ENCODE results near the gene USP32.
"Not testable (repeated sequence)": the region's sequence is repeated elsewhere in the genome, so short reads cannot be mapped to it uniquely, and the experiment has no call there.

Gene USP32

DNA sequence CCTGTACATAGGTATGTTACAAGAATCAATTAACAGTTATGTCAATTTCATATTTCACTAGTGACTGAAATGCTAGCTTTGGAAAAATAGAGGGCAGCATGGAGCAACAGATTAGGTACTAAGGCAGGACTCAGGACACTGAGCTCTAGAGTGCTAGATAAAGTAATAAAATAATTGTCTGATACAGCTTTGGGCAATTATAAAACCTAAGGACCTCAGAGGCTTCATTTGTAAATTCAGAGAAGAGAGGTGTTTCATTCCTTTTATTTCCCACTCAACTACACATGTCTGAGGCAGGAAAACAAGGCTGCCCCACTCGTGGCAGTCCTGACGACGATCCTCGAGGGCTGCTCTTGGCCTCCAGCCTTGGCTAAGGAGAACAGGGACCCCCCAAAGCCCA lies 160.7 kb downstream of the USP32 start:
- no peak for DNase-seq (ENCODE audit: low read depth)

- no peak for DNase-seq (ENCODE audit: low read depth)
These were observed 161.6 kb downstream of the USP32 start for GRCh38 chr17:60230358-60230757.

DNA sequence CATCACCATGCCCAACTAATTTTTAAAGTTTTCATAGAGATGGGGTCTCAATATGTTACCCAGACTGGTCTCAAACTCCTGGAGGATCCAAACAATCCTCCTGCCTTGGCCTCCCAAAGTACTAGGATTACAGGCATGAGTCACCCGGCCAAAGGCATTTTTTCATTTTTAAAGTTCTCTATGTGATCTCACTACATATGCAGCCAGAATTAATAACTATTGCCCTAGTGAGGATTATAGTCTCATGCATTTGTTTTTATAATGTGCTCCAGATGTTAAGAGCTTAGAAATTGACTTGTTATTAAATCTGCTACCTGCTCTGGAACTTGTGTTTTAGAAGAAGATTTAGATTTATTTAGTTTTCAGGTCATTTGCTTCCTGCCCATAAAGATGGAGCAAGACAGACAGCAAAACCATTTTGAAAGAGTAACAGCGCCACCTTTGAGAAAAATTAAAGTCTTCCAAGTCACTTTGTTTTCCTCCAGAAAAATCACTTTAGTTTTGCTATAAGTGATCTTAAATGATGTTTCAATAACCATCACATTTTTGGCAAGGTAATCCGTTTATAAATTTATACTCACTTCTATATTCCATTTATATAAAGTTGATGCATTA lies 162.6 kb downstream of the USP32 start:
- no peak for DNase-seq (ENCODE audit: low read depth)

- DNase-seq (ENCODE audit: low read depth) = not testable (repeated sequence)
These were observed 164.7 kb downstream of the USP32 start for GRCh38 chr17:60227276-60227675.

DNA sequence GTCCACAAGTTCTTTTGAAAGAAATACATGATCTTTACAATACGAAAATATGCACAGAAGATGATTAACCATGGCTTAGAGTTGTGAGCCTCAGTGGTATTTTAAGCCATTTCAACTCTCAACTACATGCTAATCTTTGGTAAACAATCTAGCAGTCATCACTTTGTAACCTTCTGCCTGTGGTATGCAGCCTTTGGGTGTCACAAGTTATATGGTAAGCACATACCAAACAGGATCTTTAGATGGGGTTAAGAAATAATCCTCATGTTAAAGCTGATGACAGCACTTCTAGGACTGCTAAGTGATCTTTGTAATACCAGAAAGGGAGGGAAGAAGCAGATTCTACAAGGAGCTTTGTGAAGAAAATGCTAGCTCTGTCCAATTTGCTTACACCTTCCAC lies 167.9 kb downstream of the USP32 start:
- DNase-seq (ENCODE audit: low read depth) = no peak

GRCh38 chr17:60223456-60223855 lies 168.5 kb downstream of the USP32 start:
- no peak for DNase-seq (ENCODE audit: low read depth)

GRCh38 chr17:60218774-60219173 lies 173.2 kb downstream of the USP32 start:
- DNase-seq (ENCODE audit: low read depth) = not testable (repeated sequence)

GRCh38 chr17:60215895-60216294 lies 176.0 kb downstream of the USP32 start:
- not testable (repeated sequence) for DNase-seq (ENCODE audit: low read depth)

- DNase-seq (ENCODE audit: low read depth) = not testable (repeated sequence)
These were observed 180.7 kb downstream of the USP32 start for GRCh38 chr17:60211282-60211681.

DNA sequence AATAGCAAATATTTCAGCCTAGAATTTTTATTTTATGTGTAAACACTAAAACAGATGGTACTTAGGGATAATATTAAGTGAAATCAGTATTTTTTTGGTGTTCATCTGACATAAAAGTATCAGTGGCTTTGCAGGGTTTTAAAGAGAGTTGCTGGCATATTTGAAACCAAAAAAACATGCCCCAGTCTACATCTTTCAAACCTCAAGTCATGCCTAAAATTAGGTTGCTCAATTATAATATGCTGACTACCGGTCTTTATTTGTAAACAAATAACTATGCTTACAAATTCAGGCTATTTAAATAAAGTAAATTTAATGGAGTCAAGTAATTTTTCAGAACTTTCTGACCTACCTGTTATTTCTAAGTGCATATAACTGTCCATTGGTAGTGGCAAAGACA lies 183.6 kb downstream of the USP32 start:
- not testable (repeated sequence) for DNase-seq (ENCODE audit: low read depth)

GRCh38 chr17:60205782-60206181 lies 186.2 kb downstream of the USP32 start:
- DNase-seq (ENCODE audit: low read depth) = not testable (repeated sequence)

DNA sequence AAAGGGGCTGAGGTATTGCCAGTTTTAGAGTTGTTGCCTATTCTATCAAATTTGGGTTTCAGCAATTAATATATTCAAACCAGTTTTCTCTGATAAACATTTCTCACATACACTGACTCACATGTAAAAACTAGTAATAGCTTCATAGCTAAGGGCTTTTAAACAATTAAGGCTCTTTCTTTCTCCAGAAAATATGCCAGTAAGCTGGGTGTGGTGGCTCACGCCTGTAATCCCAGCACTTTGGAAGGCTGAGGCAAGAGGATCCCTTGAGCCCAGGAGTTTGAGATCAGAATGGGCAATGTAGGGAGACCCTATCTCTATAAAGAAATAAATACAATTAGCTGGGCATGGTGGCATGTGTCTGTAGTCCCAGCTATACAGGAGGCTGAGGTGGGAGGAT lies 193.3 kb downstream of the USP32 start:
- DNase-seq (ENCODE audit: low read depth) = not testable (repeated sequence)

- DNase-seq (ENCODE audit: low read depth) = not testable (repeated sequence)
These were observed 197.8 kb downstream of the USP32 start for GRCh38 chr17:60194141-60194540.

- no peak for DNase-seq (ENCODE audit: low read depth)
These were observed 198.5 kb downstream of the USP32 start for GRCh38 chr17:60193482-60193881.

DNA sequence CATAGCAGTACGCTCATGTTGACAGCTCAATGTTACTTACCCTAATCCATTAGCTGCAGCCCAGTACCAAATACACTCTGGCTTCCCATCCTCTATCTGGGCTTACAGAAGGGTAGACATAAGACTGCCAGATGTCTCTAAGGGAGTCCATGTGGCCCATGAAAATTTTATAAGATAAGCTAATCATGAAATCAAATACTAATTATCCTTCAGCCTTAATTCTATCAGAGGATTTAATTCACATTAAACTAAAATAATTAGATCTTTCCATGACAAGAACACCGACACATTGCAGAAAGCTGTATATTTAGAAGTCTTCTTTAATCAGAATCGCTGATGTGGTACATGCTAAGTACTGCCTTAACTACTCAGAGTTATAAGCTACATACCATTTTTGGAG lies 198.9 kb downstream of the USP32 start:
- DNase-seq (ENCODE audit: low read depth) = not testable (repeated sequence)

- not testable (repeated sequence) for DNase-seq (ENCODE audit: low read depth)
These were observed 201.9 kb downstream of the USP32 start for GRCh38 chr17:60190032-60190431.

DNA sequence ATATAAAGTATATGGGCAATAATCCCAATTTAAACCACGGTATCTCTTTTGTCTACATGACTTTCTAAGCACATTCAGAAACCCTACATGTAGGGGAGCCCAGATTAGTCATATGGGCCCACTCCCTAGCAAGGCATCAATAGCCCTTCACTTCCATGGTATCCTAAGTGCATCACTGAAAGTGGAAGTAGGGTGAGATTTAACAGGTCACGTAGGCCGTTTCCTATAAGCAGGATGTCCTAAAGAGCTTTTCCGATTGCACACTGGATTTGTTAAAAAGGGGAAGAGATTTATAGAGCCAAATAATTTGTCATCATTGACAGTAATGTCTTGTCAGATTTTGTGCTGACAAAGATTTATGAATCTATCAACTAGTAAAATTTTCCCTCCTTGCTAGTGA lies 203.2 kb downstream of the USP32 start:
- no peak for DNase-seq (ENCODE audit: low read depth)

DNA sequence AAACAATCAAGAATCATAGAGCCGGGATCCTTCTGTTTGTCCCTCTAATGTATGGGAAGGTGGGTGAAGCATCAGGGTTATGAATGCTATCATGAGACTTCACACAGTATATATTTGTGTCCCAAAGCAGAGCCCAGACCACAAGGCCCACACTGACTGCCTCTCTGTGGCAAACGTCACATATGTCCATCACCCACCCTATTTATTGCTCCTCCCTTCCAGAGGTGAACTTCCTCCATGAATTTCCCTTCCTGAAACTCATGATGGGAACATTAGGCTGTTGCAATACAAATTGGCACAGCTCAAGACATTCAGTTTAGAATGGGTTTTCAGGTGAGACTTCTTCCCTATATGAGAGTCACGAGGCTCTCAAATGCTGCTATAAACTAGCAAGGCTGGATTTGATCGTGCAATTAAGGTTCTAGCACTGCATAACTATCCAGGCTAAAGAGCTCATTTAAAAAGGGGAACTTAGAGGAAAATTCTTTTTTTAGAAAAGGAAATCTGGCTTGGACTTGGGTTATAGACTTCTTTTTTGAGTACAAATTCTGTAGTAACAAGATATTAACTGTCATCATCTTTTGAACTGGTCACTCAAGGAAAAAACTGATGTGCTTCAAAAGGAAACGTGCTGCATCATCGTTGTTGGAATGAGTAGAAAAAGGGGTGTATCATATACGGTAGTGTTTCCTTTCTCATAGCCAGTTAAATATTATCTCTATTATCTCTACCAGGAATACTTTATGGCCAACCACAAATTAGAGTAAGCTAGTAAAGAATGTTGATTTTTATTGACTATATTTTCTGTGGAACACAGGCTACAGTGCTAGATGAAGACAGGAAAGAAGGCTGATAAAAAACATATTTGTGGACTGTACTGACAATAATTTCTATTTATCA lies 204.8 kb downstream of the USP32 start:
- not testable (repeated sequence) for DNase-seq (ENCODE audit: low read depth)

GRCh38 chr17:60186372-60186771 lies 205.6 kb downstream of the USP32 start:
- DNase-seq (ENCODE audit: low read depth) = not testable (repeated sequence)

- DNase-seq (ENCODE audit: low read depth) = not testable (repeated sequence)
These were observed 211.6 kb downstream of the USP32 start for GRCh38 chr17:60180380-60180779.

- DNase-seq (ENCODE audit: low read depth) = not testable (repeated sequence)
These were observed 213.8 kb downstream of the USP32 start for GRCh38 chr17:60178180-60178579.

GRCh38 chr17:60176763-60177162 lies 215.2 kb downstream of the USP32 start:
- not testable (repeated sequence) for DNase-seq (ENCODE audit: low read depth)

GRCh38 chr17:60174767-60175166 lies 217.2 kb downstream of the USP32 start:
- not testable (repeated sequence) for DNase-seq (ENCODE audit: low read depth)

Data from stimulated activated CD8-positive, alpha-beta memory T cell treated with anti-CD3 and anti-CD28 coated beads, Interleukin-4, amount 100 ng/mL, for 24 hours (primary cell).